ENCODE data around the gene NEDD8. TPM values are rescaled to one million over a fixed set of nuclear protein-coding genes. Genes with fewer than 3 reads are reported as not detected.

Gene NEDD8
- total RNA-seq, 4 donors from 2014 or later = 42.2 to 113 (median 69.9) TPM

DNA sequence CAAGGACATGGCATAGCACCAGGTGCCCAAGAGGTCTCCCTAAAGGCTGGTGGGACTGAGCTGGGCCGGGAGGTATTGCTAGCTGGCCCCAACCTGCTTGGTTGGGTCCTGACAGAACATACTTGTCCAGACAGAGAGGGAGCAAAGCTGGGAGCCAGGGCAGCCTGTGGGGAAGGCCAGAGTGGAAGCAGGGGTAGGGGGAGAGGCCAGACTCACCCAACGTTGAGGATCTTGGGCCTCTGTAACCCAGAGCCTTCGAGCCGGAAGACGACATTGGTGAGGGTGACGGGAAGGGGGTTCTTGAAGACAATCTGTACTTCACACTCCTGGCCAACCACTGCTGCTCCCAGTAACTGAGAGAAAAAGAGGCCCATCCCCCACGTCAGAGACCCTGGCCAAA is 21.8 kb upstream of the NEDD8 start:
- intact Hi-C loops (cut with DNase I; ENCODE audit: low total_unique reads) = no loop called here
- 78% methylated on average over 7 of the region's 7 CpGs; no CpG with 5 or more reads in 1 of the 2 donors for WGBS, 2 donors (ENCODE audit: low coverage in 1 of 2)
- Histone ChIP-seq H3K9me3 (no peaks in the 10 kb centered on the region), H3K4me1 (no peaks in the 10 kb centered on the region), H3K27ac (no peak overlapping the region), H3K4me3 (no peak overlapping the region), H3K27me3 (no peaks in the 10 kb centered on the region), H3K36me3 (no peaks in the 10 kb centered on the region)
- in situ Hi-C loops (cut with MboI; ENCODE audit: low pct_ligation_motif_present in 1 of 4, low pct_unique_long_range_greater_than_20kb in 1 of 4, low sequenced_read_pairs in 3 of 4) = no loop called here
- no peak for DNase-seq
- TF ChIP-seq POLR2AphosphoS5 (IDR thresholded peaks at IDR 0.05) (no peak), EP300 (IDR thresholded peaks at IDR 0.05; ENCODE audit: low read depth) (no peak), POLR2A (IDR thresholded peaks at IDR 0.05) (no peak)
- TF ChIP-seq, protein P1, sequence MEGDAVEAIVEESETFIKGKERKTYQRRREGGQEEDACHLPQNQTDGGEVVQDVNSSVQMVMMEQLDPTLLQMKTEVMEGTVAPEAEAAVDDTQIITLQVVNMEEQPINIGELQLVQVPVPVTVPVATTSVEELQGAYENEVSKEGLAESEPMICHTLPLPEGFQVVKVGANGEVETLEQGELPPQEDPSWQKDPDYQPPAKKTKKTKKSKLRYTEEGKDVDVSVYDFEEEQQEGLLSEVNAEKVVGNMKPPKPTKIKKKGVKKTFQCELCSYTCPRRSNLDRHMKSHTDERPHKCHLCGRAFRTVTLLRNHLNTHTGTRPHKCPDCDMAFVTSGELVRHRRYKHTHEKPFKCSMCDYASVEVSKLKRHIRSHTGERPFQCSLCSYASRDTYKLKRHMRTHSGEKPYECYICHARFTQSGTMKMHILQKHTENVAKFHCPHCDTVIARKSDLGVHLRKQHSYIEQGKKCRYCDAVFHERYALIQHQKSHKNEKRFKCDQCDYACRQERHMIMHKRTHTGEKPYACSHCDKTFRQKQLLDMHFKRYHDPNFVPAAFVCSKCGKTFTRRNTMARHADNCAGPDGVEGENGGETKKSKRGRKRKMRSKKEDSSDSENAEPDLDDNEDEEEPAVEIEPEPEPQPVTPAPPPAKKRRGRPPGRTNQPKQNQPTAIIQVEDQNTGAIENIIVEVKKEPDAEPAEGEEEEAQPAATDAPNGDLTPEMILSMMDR (IDR thresholded peaks at IDR 0.05) = no peak

DNA sequence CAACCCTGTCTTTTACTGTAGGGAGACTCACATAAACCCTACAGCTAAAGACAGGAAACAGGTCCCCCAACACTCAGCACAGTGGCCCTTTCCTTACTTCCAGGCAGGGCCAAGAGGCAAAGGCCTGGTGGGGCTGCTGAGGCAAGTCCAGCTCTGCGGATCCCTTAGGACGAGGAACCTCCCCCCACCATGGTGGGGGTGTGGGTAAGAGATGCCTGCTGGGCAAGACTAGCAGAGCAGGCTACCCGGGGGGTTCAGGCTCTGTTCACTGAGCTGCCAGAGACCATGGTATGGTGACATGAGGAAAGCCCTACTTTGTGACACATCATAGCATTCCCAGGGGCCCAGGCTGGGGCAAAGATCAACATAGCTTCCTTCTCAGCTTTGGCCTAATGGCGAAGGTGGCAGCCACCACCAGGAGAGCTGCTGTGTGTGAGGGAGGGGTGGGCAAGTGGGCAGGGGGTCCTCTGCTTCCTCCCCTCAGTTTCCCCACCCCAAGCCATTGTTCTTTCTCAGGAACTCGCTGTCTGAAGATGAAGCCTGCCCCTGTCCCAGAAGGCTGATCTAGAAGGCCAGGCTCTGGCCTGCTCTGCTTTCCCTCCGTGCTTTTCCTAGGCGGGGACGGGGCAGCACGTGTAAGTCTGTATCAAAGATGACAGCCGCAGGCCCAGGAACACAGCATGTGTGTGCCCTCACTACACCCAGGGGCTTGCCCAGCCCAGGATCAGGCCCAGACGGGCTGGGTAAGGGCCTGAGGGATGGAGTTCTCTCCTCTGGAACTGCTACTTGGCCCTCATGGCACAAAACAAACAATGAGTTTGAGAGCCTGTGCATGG is 20.3 kb upstream of the NEDD8 start:
- in situ Hi-C loops (cut with MboI; ENCODE audit: low pct_ligation_motif_present in 1 of 4, low pct_unique_long_range_greater_than_20kb in 1 of 4, low sequenced_read_pairs in 3 of 4) = no loop called here
- WGBS, 2 donors (ENCODE audit: low coverage in 1 of 2) = 84% methylated on average over 11 of the region's 11 CpGs; no CpG with 5 or more reads in 1 of the 2 donors
- Histone ChIP-seq H3K9me3 (no peaks in the 10 kb centered on the region), H3K27me3 (no peaks in the 10 kb centered on the region), H3K4me3 (no peak overlapping the region), H3K36me3 (no peaks in the 10 kb centered on the region), H3K27ac (no peak overlapping the region), H3K4me1 (no peaks in the 10 kb centered on the region)
- TF ChIP-seq EP300 (IDR thresholded peaks at IDR 0.05; ENCODE audit: low read depth) (no peak), POLR2A (IDR thresholded peaks at IDR 0.05) (no peak), POLR2AphosphoS5 (IDR thresholded peaks at IDR 0.05) (no peak)
- TF ChIP-seq, protein P1 (IDR thresholded peaks at IDR 0.05) = no peak
- intact Hi-C loops (cut with DNase I; ENCODE audit: low total_unique reads) = no loop called here
- no peak for DNase-seq

DNA sequence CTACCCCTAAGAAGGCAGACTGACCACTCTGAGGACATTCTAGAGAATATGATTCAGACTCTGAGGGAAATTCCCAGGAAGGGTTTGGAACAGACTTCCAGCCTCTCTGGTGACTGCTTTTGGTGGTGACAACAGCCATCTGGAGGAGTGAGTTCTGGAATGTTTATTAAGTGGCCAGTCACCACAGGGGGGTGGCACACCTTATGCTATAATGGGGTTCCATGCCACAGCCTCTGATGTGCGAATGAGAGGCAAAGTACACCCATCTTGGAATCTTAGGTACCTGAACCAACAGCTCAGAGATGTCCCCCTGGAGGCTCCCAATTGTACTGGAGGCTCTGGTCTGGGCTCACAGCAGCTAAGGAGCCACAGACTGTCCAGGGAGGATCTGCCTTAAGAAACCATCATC is 19.7 kb upstream of the NEDD8 start:
- Histone ChIP-seq H3K4me3 (no peak overlapping the region), H3K27ac (no peak overlapping the region), H3K4me1 (no peaks in the 10 kb centered on the region), H3K27me3 (no peaks in the 10 kb centered on the region), H3K36me3 (no peaks in the 10 kb centered on the region), H3K9me3 (no peaks in the 10 kb centered on the region)
- 92 to 100% methylated on average over 1 of the region's 1 CpG for WGBS, 2 donors (ENCODE audit: low coverage in 1 of 2)
- DNase-seq = no peak
- intact Hi-C loops (cut with DNase I; ENCODE audit: low total_unique reads) (no loop called here), in situ Hi-C loops (cut with MboI; ENCODE audit: low pct_ligation_motif_present in 1 of 4, low pct_unique_long_range_greater_than_20kb in 1 of 4, low sequenced_read_pairs in 3 of 4) (no loop called here)
- TF ChIP-seq EP300 (IDR thresholded peaks at IDR 0.05; ENCODE audit: low read depth) = no peak
- TF ChIP-seq POLR2AphosphoS5 (IDR thresholded peaks at IDR 0.05) = no peak
- TF ChIP-seq, protein P1 (IDR thresholded peaks at IDR 0.05) = no peak
- no peak for TF ChIP-seq POLR2A (IDR thresholded peaks at IDR 0.05)

GRCh38 chr14:24250354-24250753 is 18.2 kb upstream of the NEDD8 start:
- TF ChIP-seq EP300 (IDR thresholded peaks at IDR 0.05; ENCODE audit: low read depth) = no peak
- TF ChIP-seq, protein P1 (IDR thresholded peaks at IDR 0.05) = no peak
- no peak for TF ChIP-seq POLR2A (IDR thresholded peaks at IDR 0.05)
- TF ChIP-seq POLR2AphosphoS5 (IDR thresholded peaks at IDR 0.05) = no peak
- Histone ChIP-seq H3K27me3 (no peaks in the 10 kb centered on the region), H3K36me3 (no peaks in the 10 kb centered on the region), H3K4me3 (no peak overlapping the region), H3K4me1 (no peaks in the 10 kb centered on the region), H3K27ac (no peak overlapping the region), H3K9me3 (no peaks in the 10 kb centered on the region)
- in situ Hi-C loops (cut with MboI; ENCODE audit: low pct_ligation_motif_present in 1 of 4, low pct_unique_long_range_greater_than_20kb in 1 of 4, low sequenced_read_pairs in 3 of 4) = no loop called here
- 73 to 76% methylated on average over 4 of the region's 4 CpGs for WGBS, 2 donors (ENCODE audit: low coverage in 1 of 2)
- DNase-seq = peak; percentile 6
- intact Hi-C loops (cut with DNase I; ENCODE audit: low total_unique reads) = no loop called here

Data from transverse colon (tissue), 4 donors.